HG02970 (cell line): Measurements from ENCODE around the gene RUFY4.

Source experiments
- ATAC-seq: cut with Tn5 transposase; IDR thresholded peaks from one replicate; pipeline ENCODE4 v1.9.1; 2021; ENCODE audit warnings: mild to moderate bottlenecking, moderate library complexity, moderate number of reproducible peaks; ENCODE audit not compliant: unreplicated experiment, low FRiP score

The RUFY4 gene

GRCh38 chr2:218059289-218059688 is 9.8 kb upstream of the RUFY4 start:
- no peak for ATAC-seq

GRCh38 chr2:218060118-218060517 is 8.9 kb upstream of the RUFY4 start:
- no peak for ATAC-seq

GRCh38 chr2:218060950-218061660 is 7.9 kb upstream of the RUFY4 start:
- no peak for ATAC-seq

GRCh38 chr2:218063486-218063885 is 5.6 kb upstream of the RUFY4 start:
- no peak for ATAC-seq

GRCh38 chr2:218063896-218064295 is 5.2 kb upstream of the RUFY4 start:
- ATAC-seq: no peak

GRCh38 chr2:218065239-218066006 is 3.6 kb upstream of the RUFY4 start:
- ATAC-seq: no peak

- no peak for ATAC-seq
Observed at GRCh38 chr2:218066926-218067515, 2.0 kb upstream of the RUFY4 start.

GRCh38 chr2:218067523-218067922 is 1.5 kb upstream of the RUFY4 start:
- ATAC-seq: no peak

- no peak for ATAC-seq
Observed at GRCh38 chr2:218069606-218070300, 700 bp downstream of the RUFY4 start.

GRCh38 chr2:218070587-218070986 is 1.5 kb downstream of the RUFY4 start:
- no peak for ATAC-seq

- no peak for ATAC-seq
Observed at GRCh38 chr2:218071218-218071937, 2.3 kb downstream of the RUFY4 start.

GRCh38 chr2:218072002-218072401 is 2.9 kb downstream of the RUFY4 start:
- no peak for ATAC-seq

GRCh38 chr2:218072478-218073024 is 3.5 kb downstream of the RUFY4 start:
- no peak for ATAC-seq

- no peak for ATAC-seq
Observed at GRCh38 chr2:218073185-218073584, 4.1 kb downstream of the RUFY4 start.

- ATAC-seq: no peak
Observed at GRCh38 chr2:218074031-218074430, 5.0 kb downstream of the RUFY4 start.

- no peak for ATAC-seq
Observed at GRCh38 chr2:218075975-218076811, 7.1 kb downstream of the RUFY4 start.

GRCh38 chr2:218077464-218078216 is 8.6 kb downstream of the RUFY4 start:
- no peak for ATAC-seq
